Right lobe of liver (tissue), 6 donors: ENCODE data around the gene CDC25C. TPM values are rescaled to one million over a fixed set of nuclear protein-coding genes. Genes with fewer than 3 reads are reported as not detected.

ENCODE experiments used
- ATAC-seq, 4 donors: fragments of 200-7000 bp; cut with Tn5 transposase; one replicate each; pipeline ENCODE4 v1.9.1; 2020; ENCODE audit warnings: mild to moderate bottlenecking in 4 of 4, moderate library complexity in 4 of 4
- DNase-seq, 3 donors: peaks; one replicate each; pipeline ENCODE4 v3.0.0-alpha.2; 2020
- H3K27ac ChIP-seq, 3 donors: fragments of 200-600 bp; one replicate each; pipeline ENCODE4 v1.8.0; 2022
- H3K27me3 ChIP-seq, 2 donors: fragments of 200-600 bp; one replicate each; pipeline ENCODE4 v1.8.0; 2022
- H3K36me3 ChIP-seq, 4 donors: fragments of 200-600 bp; sonication (generic) in 1 of 4; one replicate each; pipeline versions ENCODE4 v1.5.1 to v1.8.0; 2017 to 2022; ENCODE audit warnings: control low read depth in 1 of 4
- H3K4me1 ChIP-seq, 4 donors: fragments of 200-600 bp; sonication (generic) in 1 of 4; one replicate each; pipeline versions ENCODE4 v1.5.1 to v1.8.0; 2017 to 2022; ENCODE audit warnings: control low read depth in 1 of 4
- H3K4me3 ChIP-seq, 3 donors: fragments of 200-600 bp; one replicate each; pipeline ENCODE4 v1.8.0; 2022
- H3K9me3 ChIP-seq, 4 donors: fragments of 200-600 bp; sonication (generic) in 1 of 4; one replicate each; pipeline versions ENCODE4 v1.5.1 to v1.8.0; 2017 to 2022; ENCODE audit warnings: control low read depth in 1 of 4
- CTCF ChIP-seq, 4 donors: fragments of 200-600 bp in 3 of 4; fragments of 450-650 bp in 1 of 4; IDR thresholded peaks; one replicate each; pipeline versions ENCODE4 v1.5.1 to v1.8.0; 2016 to 2022; ENCODE audit warnings: antibody characterized with exemption in 4 of 4, mild to moderate bottlenecking in 2 of 4
- POLR2A ChIP-seq: fragments of 450-650 bp; IDR thresholded peaks from one replicate; pipeline ENCODE4 v1.6.1; 2017; ENCODE audit warnings: antibody characterized with exemption, mild to moderate bottlenecking
- WGBS: methylation state at CpG from one replicate; pipeline ENCODE4 v1.1.6; 2018; ENCODE audit warnings: low coverage, low lambda C conversion rate; ENCODE audit not compliant: insufficient coverage; ENCODE audit errors: missing lambda C conversion rate; 5-methylcytosine and 5-hydroxymethylcytosine counted together
- intact Hi-C, 2 donors: fragments of 100-400 bp; cut with DNase I; formaldehyde crosslinking; loops; one replicate each; pipeline versions ENCODE4 v1.11.2 to v1.14.1; 2022
- total RNA-seq, 6 experiments: library from RNA; depleted of rRNA in 2 of 6; stranded (reverse); fragments of >200 nt in 2 of 6; fragmentation: NEBNext Ultra II Directional in 3 of 6; extraction: Animal tissue kit (Norgen Biotek cat#: 25700) in 3 of 6; gene quantifications; one replicate each; pipeline versions ENCODE4 v1.1.0 to v1.2.4, GENCODE V29; 2016 to 2023
- donor health status: DM: no; HTN: yes; CAD: no.
- donor health status: DM: no; HTN: no; CAD: no.
- donor health status: DM: no; HTN: no; CAD: no.
- donor health status: DM: no; HTN: yes; CAD: no.
- donor health status: DM: no; HTN: yes; CAD: no.

Gene CDC25C
- total RNA-seq, 6 experiments from 2014 or later = 0.18 to 0.43 (median 0.24) TPM; not detected in 3

GRCh38 chr5:138354387-138354786 lies 22.8 kb upstream of the CDC25C start:
- Histone ChIP-seq H3K9me3 (no peaks in the 10 kb centered on the region), H3K36me3 (no peaks in the 10 kb centered on the region), H3K27me3 (no peaks in the 10 kb centered on the region), H3K27ac (peak overlapping the region in 2 of 3 donors; percentile 85 to 97), H3K4me3 (peak overlapping the region; percentile 86 to 96 (median 95)), H3K4me1 (peaks cover 0 to 20% (median 4%) of the 10 kb centered on the region in 4 donors)
- intact Hi-C loops = no loop called here
- TF ChIP-seq POLR2A (no peak), CTCF (IDR thresholded peaks at IDR 0.05) (no peak)
- ATAC-seq (no peak), DNase-seq (no peak)
- WGBS = 25% methylated on average over 5 of the region's 5 CpGs

- DNase-seq = no peak
- intact Hi-C loops = no loop called here
- Histone ChIP-seq H3K27ac (peak overlapping the region; percentile 85 to 97 (median 95)), H3K4me3 (peak overlapping the region; percentile 86 to 96 (median 95)), H3K36me3 (no peaks in the 10 kb centered on the region), H3K4me1 (peaks cover 0 to 20% (median 4%) of the 10 kb centered on the region in 4 donors), H3K27me3 (no peaks in the 10 kb centered on the region), H3K9me3 (no peaks in the 10 kb centered on the region)
- 0% methylated on average over 10 of the region's 11 CpGs for WGBS
- ATAC-seq = peak in 2 of 4 donors; percentile 4 to 36
- TF ChIP-seq CTCF (IDR thresholded peaks at IDR 0.05) = no peak
- no peak for TF ChIP-seq POLR2A
Observed at GRCh38 chr5:138353560-138354080, 22.0 kb upstream of the CDC25C start.

GRCh38 chr5:138352722-138353559 lies 21.3 kb upstream of the CDC25C start:
- no peaks in the 10 kb centered on the region for H3K9me3 ChIP-seq
- H3K27me3 ChIP-seq = no peaks in the 10 kb centered on the region
- DNase-seq (peak; percentile 70 to 78 (median 74)), ATAC-seq (peak; percentile 63 to 65 (median 64))
- TF ChIP-seq CTCF (IDR thresholded peaks at IDR 0.05) = peak in 3 of 4 donors; percentile 38 to 43 (median 41)
- peak; percentile 43 for TF ChIP-seq POLR2A
- no peaks in the 10 kb centered on the region for H3K36me3 ChIP-seq
- H3K4me3 ChIP-seq = peak overlapping the region; percentile 86 to 96 (median 95)
- intact Hi-C loops = no loop called here
- peak overlapping the region; percentile 85 to 97 (median 95) for H3K27ac ChIP-seq
- H3K4me1 ChIP-seq = peaks cover 0 to 20% (median 4%) of the 10 kb centered on the region in 4 donors
- whole genome bisulfite sequencing = 3% methylated on average over 6 of the region's 88 CpGs

- intact Hi-C loops = no loop called here
- Histone ChIP-seq H3K27ac (peak within 1 kb of the TSS; percentile 85 to 97 (median 95)), H3K4me3 (peak within 1 kb of the TSS; percentile 86 to 96 (median 95)), H3K27me3 (no peaks in the 10 kb centered on the region), H3K4me1 (peaks cover 0 to 20% (median 4%) of the 10 kb centered on the region in 4 donors), H3K36me3 (peaks cover 0 to 6% (median under 1%) of the 10 kb centered on the region in 4 donors), H3K9me3 (no peaks in the 10 kb centered on the region)
- DNase-seq (peak; percentile 84 to 89 (median 85)), ATAC-seq (peak; percentile 91 to 96 (median 94))
- WGBS = 13% methylated on average over 4 of the region's 30 CpGs
- peak; percentile 84 to 100 (median 96) for TF ChIP-seq CTCF (IDR thresholded peaks at IDR 0.05)
- no peak for TF ChIP-seq POLR2A
Observed at GRCh38 chr5:138352071-138352721, 20.6 kb upstream of the CDC25C start, which contains the start of gene KDM3B. Gene KDM3B (plus strand): TSS chr5:138352685. CDS start chr5:138352796, 111 bp downstream.
